ENCODE data around the gene HS3ST5.
"Not testable (repeated sequence)": the region's sequence is repeated elsewhere in the genome, so short reads cannot be mapped to it uniquely, and the experiment has no call there.

Gene HS3ST5

DNA sequence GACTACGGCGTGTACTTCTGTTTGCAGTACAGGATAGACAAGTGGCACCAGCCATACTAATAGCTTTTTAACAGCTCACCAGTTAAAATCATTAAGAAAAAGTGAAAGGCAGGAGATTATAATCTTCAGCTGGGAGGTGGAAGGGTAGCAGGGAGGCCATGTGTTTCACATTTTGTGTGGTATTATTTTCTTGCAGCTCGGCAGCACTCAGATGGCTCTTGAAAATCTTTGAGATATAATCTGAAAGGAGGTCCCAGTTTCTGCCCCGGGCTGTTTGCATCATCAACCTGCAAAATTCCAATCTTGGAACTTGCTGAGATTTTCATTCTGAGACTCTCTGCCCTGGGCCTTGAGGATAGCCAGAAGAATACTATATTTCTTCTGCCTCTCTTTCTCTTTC, 284.4 kb downstream of the HS3ST5 start:
- TF ChIP-seq, protein P1, sequence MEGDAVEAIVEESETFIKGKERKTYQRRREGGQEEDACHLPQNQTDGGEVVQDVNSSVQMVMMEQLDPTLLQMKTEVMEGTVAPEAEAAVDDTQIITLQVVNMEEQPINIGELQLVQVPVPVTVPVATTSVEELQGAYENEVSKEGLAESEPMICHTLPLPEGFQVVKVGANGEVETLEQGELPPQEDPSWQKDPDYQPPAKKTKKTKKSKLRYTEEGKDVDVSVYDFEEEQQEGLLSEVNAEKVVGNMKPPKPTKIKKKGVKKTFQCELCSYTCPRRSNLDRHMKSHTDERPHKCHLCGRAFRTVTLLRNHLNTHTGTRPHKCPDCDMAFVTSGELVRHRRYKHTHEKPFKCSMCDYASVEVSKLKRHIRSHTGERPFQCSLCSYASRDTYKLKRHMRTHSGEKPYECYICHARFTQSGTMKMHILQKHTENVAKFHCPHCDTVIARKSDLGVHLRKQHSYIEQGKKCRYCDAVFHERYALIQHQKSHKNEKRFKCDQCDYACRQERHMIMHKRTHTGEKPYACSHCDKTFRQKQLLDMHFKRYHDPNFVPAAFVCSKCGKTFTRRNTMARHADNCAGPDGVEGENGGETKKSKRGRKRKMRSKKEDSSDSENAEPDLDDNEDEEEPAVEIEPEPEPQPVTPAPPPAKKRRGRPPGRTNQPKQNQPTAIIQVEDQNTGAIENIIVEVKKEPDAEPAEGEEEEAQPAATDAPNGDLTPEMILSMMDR (IDR thresholded peaks at IDR 0.05; ENCODE audit: low read depth, low read length, missing control alignments) = no peak
- H3K4me3 ChIP-seq (replicated peaks; ENCODE audit: low read depth, low read length) = no peak overlapping the region
- DNase-seq (ENCODE audit: extremely low read depth, low read depth) = no peak

GRCh38 chr6:114055763-114056162, 287.1 kb downstream of the HS3ST5 start:
- TF ChIP-seq, protein P1 (IDR thresholded peaks at IDR 0.05; ENCODE audit: low read depth, low read length, missing control alignments) = no peak
- no peak overlapping the region for H3K4me3 ChIP-seq (replicated peaks; ENCODE audit: low read depth, low read length)
- no peak for DNase-seq (ENCODE audit: extremely low read depth, low read depth)

- H3K4me3 ChIP-seq (replicated peaks; ENCODE audit: low read depth, low read length) = no peak overlapping the region
- TF ChIP-seq, protein P1 (IDR thresholded peaks at IDR 0.05; ENCODE audit: low read depth, low read length, missing control alignments) = no peak
- DNase-seq (ENCODE audit: extremely low read depth, low read depth) = no peak
Observed at GRCh38 chr6:114055349-114055748, 287.5 kb downstream of the HS3ST5 start.

DNA sequence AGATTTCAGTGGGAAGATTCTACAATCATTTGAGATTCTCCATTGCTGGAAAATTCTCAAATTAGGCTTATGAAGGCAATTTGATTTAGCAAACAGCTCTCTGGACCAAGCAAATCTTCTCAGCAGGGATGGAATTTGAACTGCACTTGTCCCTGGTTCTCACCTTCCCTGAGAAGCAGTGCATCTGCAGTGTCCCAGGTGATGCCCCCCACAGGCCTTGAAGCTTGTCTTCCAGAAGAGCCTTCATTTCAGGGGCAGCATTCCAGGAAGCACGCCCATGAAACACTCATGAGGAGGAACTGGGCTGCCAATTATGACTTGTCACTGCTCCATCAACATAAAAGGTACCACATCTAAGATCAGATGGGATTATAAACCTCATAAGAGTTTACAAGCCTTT, 289.0 kb downstream of the HS3ST5 start:
- TF ChIP-seq, protein P1 (IDR thresholded peaks at IDR 0.05; ENCODE audit: low read depth, low read length, missing control alignments) = no peak
- H3K4me3 ChIP-seq (replicated peaks; ENCODE audit: low read depth, low read length) = no peak overlapping the region
- no peak for DNase-seq (ENCODE audit: extremely low read depth, low read depth)

DNA sequence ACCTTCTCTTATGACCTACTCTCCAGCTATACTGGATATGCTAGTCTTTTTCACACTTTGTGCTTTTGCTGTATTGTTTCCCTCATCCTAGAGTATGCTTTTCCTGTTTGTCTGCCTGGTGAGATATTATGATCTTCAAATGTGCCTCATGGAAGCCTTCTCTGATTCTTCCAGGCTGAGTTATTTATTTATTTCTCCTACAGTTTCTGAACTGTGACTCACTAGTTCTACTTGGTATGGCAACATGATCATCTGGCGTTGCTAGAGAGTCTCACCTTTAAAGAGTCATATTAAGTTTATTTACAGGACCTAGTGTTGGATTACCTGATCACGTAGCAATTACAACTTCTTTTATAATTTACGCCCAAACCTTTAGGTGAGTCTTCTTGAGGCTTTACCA, 290.7 kb downstream of the HS3ST5 start:
- H3K4me3 ChIP-seq (replicated peaks; ENCODE audit: low read depth, low read length) = no peak overlapping the region
- DNase-seq (ENCODE audit: extremely low read depth, low read depth) = no peak
- TF ChIP-seq, protein P1 (IDR thresholded peaks at IDR 0.05; ENCODE audit: low read depth, low read length, missing control alignments) = no peak

GRCh38 chr6:114051031-114051430, 291.8 kb downstream of the HS3ST5 start:
- TF ChIP-seq, protein P1 (IDR thresholded peaks at IDR 0.05; ENCODE audit: low read depth, low read length, missing control alignments) = no peak
- H3K4me3 ChIP-seq (replicated peaks; ENCODE audit: low read depth, low read length) = no peak overlapping the region
- DNase-seq (ENCODE audit: extremely low read depth, low read depth) = no peak

DNA sequence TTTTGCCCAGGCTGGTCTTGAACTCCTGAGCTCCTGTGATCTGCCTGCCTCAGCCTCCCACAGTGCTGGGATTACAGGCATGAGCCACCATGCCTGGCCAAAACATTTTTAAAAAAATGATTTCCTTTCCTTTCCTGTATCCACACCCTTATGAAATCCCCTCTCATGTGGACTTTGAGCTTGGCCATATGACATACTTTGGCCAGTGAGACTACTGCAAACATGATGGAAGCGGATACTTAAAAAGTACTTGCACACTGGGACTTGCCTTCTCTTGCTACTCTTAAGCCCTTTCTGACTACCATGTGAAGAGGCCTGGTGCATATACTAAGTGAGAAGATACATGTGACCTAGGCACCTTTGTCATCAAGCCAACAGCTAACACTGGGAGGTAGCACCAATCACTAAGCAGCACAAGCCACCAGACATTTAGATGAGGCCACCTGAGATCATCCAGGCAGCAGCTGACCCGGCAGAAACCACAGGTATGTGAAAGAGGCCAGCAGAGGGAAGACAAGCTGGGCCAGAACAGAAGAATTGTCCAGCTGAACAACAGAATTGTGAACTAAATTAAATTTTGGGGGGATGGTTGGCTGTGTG, 293.4 kb downstream of the HS3ST5 start:
- no peak for DNase-seq (ENCODE audit: extremely low read depth, low read depth)
- TF ChIP-seq, protein P1 (IDR thresholded peaks at IDR 0.05; ENCODE audit: low read depth, low read length, missing control alignments) = no peak

DNA sequence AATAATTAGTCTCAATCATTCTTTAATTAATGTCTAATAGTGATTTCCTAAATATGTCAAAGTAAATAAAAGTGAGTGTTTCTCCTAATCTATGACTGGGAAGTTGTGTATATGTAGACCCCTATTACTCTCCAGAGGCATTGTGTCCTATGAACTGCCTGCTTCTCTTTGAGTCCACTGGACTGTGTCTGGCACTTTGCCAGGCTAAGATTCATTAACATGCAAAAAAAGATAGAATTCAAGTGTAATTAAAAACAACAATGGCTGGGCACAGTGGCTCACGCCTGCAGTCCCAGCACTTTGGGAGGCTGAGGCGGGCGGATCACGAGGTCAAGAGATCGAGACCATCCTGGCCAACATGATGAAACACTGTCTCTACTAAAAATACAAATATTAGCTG, 298.3 kb downstream of the HS3ST5 start:
- H3K4me3 ChIP-seq (replicated peaks; ENCODE audit: low read depth, low read length); DNase-seq (ENCODE audit: extremely low read depth, low read depth): not testable (repeated sequence)

More for the DNA sequence above, 293.4 kb downstream of the HS3ST5 start:
- H3K4me3 ChIP-seq (replicated peaks; ENCODE audit: low read depth, low read length) = no peak overlapping the region
